MCF 10A (cell line): ENCODE data around the gene BICD1. TPM values are rescaled to one million over a fixed set of nuclear protein-coding genes. Genes with fewer than 3 reads are reported as not detected.

Source experiments
- BruUV-seq: library from RNA; stranded (reverse); fragments of 400-500 nt; replicated peaks from 2 replicates; lab custom pipeline; 2021; lab: Mats Ljungman, UMichigan
- CTCF ChIA-PET: fragments of 300-600 bp; sonication (Branson Sonifier 250); formaldehyde crosslinking; extraction: SDS; loops from one replicate; lab custom pipeline; 2021; ENCODE audit warnings: antibody characterized with exemption, inconsistent platforms; lab: Yijun Ruan, JAX
- POLR2A ChIA-PET: fragments of 300-600, 350-650 bp; sonication (Branson Sonifier 250); formaldehyde crosslinking; extraction: SDS; loops from one replicate; lab custom pipeline; 2020; ENCODE audit warnings: antibody characterized with exemption, inconsistent platforms; lab: Yijun Ruan, JAX
- DNase-seq: peaks from one replicate; pipeline ENCODE4 v3.0.0-alpha.2; 2018; ENCODE audit not compliant: unreplicated experiment
- H3K27ac Mint-ChIP-seq: one replicate; pipeline ENCODE4 v1.8.0; 2022; ENCODE audit warnings: mild to moderate bottlenecking, low read depth, mixed read lengths; ENCODE audit not compliant: unreplicated experiment
- H3K27me3 Mint-ChIP-seq: one replicate; pipeline ENCODE4 v1.8.0; 2022; ENCODE audit warnings: mixed read lengths; ENCODE audit not compliant: insufficient read depth, unreplicated experiment
- H3K36me3 Mint-ChIP-seq: one replicate; pipeline ENCODE4 v1.8.0; 2022; ENCODE audit warnings: mild to moderate bottlenecking, moderate library complexity, mixed read lengths; ENCODE audit not compliant: insufficient read depth, unreplicated experiment
- H3K4me1 Mint-ChIP-seq: one replicate; pipeline ENCODE4 v1.8.0; 2022; ENCODE audit warnings: mixed read lengths; ENCODE audit not compliant: insufficient read depth, unreplicated experiment
- H3K4me3 Mint-ChIP-seq: one replicate; pipeline ENCODE4 v1.8.0; 2022; ENCODE audit warnings: mild to moderate bottlenecking, moderate library complexity, mixed read lengths; ENCODE audit not compliant: unreplicated experiment
- H3K9me3 Mint-ChIP-seq: one replicate; pipeline ENCODE4 v1.8.0; 2022; ENCODE audit warnings: mixed read lengths; ENCODE audit not compliant: unreplicated experiment
- intact Hi-C: fragments of 100-400 bp; cut with micrococcal nuclease; formaldehyde crosslinking; loops from 2 replicates; pipeline ENCODE4 v1.14.1; 2022
- total RNA-seq: library from RNA; stranded (reverse); gene quantifications from 2 replicates; pipeline ENCODE4 v1.2.3, GENCODE V29; 2022
- TF ChIP-seq, protein P1 (sequence below): fragments of 200-600 bp; IDR thresholded peaks from one replicate; pipeline ENCODE4 v1.8.0; 2022; ENCODE audit warnings: antibody characterized with exemption, mild to moderate bottlenecking; ENCODE audit not compliant: unreplicated experiment

The BICD1 gene
- total RNA-seq, 1 experiment from 2014 or later, result 49.3 TPM

DNA sequence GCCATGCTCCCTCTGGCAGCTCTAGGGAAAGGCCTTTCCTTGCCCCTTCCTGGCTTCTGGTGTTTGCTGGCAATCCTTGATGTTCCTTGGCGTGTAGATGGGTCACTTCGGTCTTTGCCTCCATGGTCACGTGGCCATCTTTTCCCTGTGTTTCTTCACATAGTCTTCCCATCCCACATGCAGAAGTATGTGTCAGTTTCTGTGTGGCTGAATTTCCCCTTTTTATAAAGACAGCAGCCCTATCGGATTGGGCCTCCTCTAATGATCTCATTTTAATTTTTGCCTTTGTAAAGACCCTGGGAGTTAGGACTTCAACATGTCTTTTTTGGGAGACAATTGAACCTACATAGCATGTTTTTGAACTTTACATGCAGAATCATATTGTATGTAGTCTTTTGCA lies 185.5 kb downstream of the BICD1 start:
- DNase-seq, result no peak
- Mint-ChIP-seq H3K4me1 (peaks cover 6% of the 10 kb centered on the region), H3K27me3 (no peaks in the 10 kb centered on the region), H3K27ac (no peak overlapping the region), H3K9me3 (no peaks in the 10 kb centered on the region), H3K4me3 (no peak overlapping the region), H3K36me3 (peaks cover 5% of the 10 kb centered on the region)
- intact Hi-C loops, result no loop called here
- ChIA-PET CTCF (interaction anchor here (0.6 to 2.4 kb wide), 2 partner anchors 10 to 14 kb away, joined by 3 to 10 read pairs; no protein-coding TSS in a partner anchor), POLR2A (interaction anchor here (0.6 kb wide), 1 partner anchor 186 kb away, joined by 5 read pairs; the partner anchor contains the start of gene BICD1)
- BruUV-seq, result no TSS peak
- TF ChIP-seq, protein P1, sequence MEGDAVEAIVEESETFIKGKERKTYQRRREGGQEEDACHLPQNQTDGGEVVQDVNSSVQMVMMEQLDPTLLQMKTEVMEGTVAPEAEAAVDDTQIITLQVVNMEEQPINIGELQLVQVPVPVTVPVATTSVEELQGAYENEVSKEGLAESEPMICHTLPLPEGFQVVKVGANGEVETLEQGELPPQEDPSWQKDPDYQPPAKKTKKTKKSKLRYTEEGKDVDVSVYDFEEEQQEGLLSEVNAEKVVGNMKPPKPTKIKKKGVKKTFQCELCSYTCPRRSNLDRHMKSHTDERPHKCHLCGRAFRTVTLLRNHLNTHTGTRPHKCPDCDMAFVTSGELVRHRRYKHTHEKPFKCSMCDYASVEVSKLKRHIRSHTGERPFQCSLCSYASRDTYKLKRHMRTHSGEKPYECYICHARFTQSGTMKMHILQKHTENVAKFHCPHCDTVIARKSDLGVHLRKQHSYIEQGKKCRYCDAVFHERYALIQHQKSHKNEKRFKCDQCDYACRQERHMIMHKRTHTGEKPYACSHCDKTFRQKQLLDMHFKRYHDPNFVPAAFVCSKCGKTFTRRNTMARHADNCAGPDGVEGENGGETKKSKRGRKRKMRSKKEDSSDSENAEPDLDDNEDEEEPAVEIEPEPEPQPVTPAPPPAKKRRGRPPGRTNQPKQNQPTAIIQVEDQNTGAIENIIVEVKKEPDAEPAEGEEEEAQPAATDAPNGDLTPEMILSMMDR, result no peak

DNA sequence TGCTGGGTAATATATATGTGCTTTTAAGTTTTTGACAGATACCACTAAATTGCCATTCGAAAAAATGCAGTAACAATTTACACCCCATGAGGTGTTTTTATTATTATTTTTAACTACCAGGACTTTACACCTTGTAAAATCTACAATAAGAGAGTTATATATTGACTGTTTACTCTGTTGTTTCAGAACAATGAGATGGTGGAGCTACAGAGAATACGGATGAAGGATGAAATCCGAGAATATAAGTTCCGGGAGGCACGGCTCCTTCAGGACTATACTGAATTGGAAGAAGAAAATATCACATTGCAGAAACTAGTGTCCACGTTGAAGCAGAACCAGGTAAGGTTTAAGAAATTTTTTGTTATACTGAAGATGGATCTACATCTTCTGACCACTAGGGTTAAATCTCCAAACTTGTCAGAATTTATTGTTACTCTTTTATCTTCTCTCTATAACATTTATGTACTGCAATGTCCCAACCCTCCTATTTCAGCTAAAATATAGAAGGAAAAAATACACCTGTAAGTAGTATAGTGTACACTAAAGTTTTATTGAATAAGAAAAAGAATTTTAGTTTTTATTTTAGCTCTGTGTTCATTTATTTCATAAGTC lies 187.3 kb downstream of the BICD1 start:
- H3K4me1 Mint-ChIP-seq, result peaks cover 6% of the 10 kb centered on the region
- intact Hi-C loops, result no loop called here
- no peak for DNase-seq
- no peak overlapping the region for H3K4me3 Mint-ChIP-seq
- BruUV-seq, result no TSS peak
- H3K36me3 Mint-ChIP-seq, result peaks cover 5% of the 10 kb centered on the region
- TF ChIP-seq, protein P1, result no peak
- POLR2A ChIA-PET, result no interaction called here
- H3K27ac Mint-ChIP-seq, result no peak overlapping the region
- no peaks in the 10 kb centered on the region for H3K9me3 Mint-ChIP-seq
- no peaks in the 10 kb centered on the region for H3K27me3 Mint-ChIP-seq
- CTCF ChIA-PET, result interaction anchor here (0.5 to 2.4 kb wide), 5 partner anchors 12 to 640 kb away, joined by 3 to 10 read pairs (median 3); no protein-coding TSS in a partner anchor

DNA sequence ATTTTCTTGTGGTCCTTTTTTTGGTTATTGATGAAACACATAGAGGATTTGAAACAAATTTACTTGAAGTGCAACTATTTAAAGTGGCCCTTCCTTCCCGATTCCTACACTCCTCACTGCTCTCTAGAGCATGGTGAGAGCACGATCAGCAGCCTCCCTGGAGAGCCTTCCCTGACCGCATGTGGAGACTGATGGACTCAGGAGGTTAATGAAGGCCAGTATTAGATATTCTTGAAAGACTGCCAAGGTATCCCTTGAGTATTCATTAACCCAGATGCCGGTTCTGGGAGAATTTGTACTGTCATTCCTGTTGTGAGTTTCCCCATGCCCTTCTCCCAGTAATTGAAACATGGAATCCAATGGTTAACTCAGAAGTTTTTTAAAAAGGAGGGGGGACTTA lies 189.9 kb downstream of the BICD1 start:
- Mint-ChIP-seq H3K36me3 (peaks cover 5% of the 10 kb centered on the region), H3K27ac (no peak overlapping the region), H3K4me3 (no peak overlapping the region), H3K27me3 (no peaks in the 10 kb centered on the region), H3K4me1 (no peaks in the 10 kb centered on the region), H3K9me3 (no peaks in the 10 kb centered on the region)
- no peak for DNase-seq
- BruUV-seq, result no TSS peak
- TF ChIP-seq, protein P1, result no peak
- CTCF ChIA-PET, result interaction anchor here (0.7 kb wide), 1 partner anchor 16 kb away, joined by 3 read pairs; no protein-coding TSS in a partner anchor
- intact Hi-C loops, result no loop called here
- POLR2A ChIA-PET, result no interaction called here

DNA sequence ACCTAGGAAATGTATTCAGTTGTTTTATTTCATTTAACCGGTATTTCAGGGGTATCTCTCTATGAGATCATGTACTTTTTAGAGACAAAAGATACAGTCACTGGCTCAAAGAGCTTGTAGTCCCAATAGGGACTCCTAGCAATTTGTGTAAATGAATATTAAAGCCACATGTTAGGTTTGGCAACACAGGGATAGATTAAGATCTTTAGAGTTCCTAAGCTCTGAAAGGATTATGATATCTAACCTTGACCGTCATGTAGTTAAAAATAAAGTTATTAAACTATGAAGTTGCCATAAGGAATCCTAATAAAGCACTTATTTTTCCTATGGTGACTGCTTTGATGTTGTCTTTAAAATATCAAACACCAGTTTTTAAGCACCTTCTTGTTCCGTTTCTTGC lies 192.3 kb downstream of the BICD1 start:
- Mint-ChIP-seq H3K36me3 (peaks cover 2% of the 10 kb centered on the region), H3K9me3 (no peaks in the 10 kb centered on the region), H3K4me1 (no peaks in the 10 kb centered on the region), H3K4me3 (no peak overlapping the region), H3K27ac (no peak overlapping the region), H3K27me3 (no peaks in the 10 kb centered on the region)
- intact Hi-C loops, result no loop called here
- POLR2A ChIA-PET, result no interaction called here
- BruUV-seq, result no TSS peak
- no peak for DNase-seq
- TF ChIP-seq, protein P1, result no peak
- CTCF ChIA-PET, result interaction anchor here (2.7 kb wide), 1 partner anchor 646 kb away, joined by 8 read pairs; no protein-coding TSS in a partner anchor
